ENCODE data around the gene PPP2R2B. TPM values are rescaled to one million over a fixed set of nuclear protein-coding genes. Genes with fewer than 3 reads are reported as not detected.

PPP2R2B gene
- total RNA-seq, 1 experiment from 2014 or later: not detected

GRCh38 chr5:146620669-146621051 lies 257.9 kb downstream of the PPP2R2B start:
- H3K4me1 ChIP-seq (ENCODE audit: control insufficient read depth in 1 of 2, insufficient read depth in 2 of 2, low read length in 2 of 2): no peaks in the 10 kb centered on the region
- H3K9ac ChIP-seq (ENCODE audit: low read length): no peak overlapping the region
- no peaks in the 10 kb centered on the region for H4K20me1 ChIP-seq (ENCODE audit: insufficient read depth)
- no peaks in the 10 kb centered on the region for H3K36me3 ChIP-seq (ENCODE audit: control insufficient read depth in 1 of 2, insufficient read depth in 2 of 2, low read length in 2 of 2)
- H3K27ac ChIP-seq (ENCODE audit: low read depth, low read length): no peak overlapping the region
- no peak overlapping the region for H3K4me3 ChIP-seq (replicated peaks in 1 of 2; ENCODE audit: low read depth in 1 of 2, low read length in 2 of 2)
- BruUV-seq (replicated peaks): no TSS peak
- no peaks in the 10 kb centered on the region for H3K79me2 ChIP-seq (ENCODE audit: insufficient read depth, low read length)
- TF ChIP-seq EZH2phosphoT487 (IDR thresholded peaks at IDR 0.05; ENCODE audit: borderline replicate concordance): no peak
- TF ChIP-seq ELF1 (IDR thresholded peaks at IDR 0.05; ENCODE audit: borderline replicate concordance, low read depth): no peak
- no peak for TF ChIP-seq EZH2 (IDR thresholded peaks at IDR 0.05)
- no peak for TF ChIP-seq CTCF (IDR thresholded peaks at IDR 0.05 in 2 of 3, conservative IDR thresholded peaks at IDR 0.05 in 1 of 3; ENCODE audit: borderline replicate concordance in 1 of 3, insufficient read depth in 1 of 3, low read depth in 2 of 3, low read length in 2 of 3)
- no peak for TF ChIP-seq ZNF274 (IDR thresholded peaks at IDR 0.05; ENCODE audit: low read depth, low read length)
- DNase-seq (ENCODE audit: low read depth, low spot score) (no peak), ATAC-seq (no peak)
- H3K4me2 ChIP-seq (ENCODE audit: low read length): no peak overlapping the region
- CTCF ChIA-PET: no interaction called here
- POLR2A ChIA-PET: no interaction called here
- no peaks in the 10 kb centered on the region; the same call in 1 of the 2 replicates for H3K27me3 ChIP-seq (ENCODE audit: insufficient read depth, low read length)
- intact Hi-C loops (cut with micrococcal nuclease): no loop called here
- H3K9me2 ChIP-seq (ENCODE audit: insufficient read depth): no peaks in the 10 kb centered on the region
- RAD21 ChIA-PET (ENCODE audit: low non-redundant PET in 1 of 2, low total read pairs in 2 of 2, uncharacterized antibody in 2 of 2, unreplicated experiment in 2 of 2): no interaction called here
- no peak overlapping the region for H2AFZ ChIP-seq (ENCODE audit: low read depth, low read length, poor library complexity, severe bottlenecking)
- H3K9me3 ChIP-seq (ENCODE audit: control insufficient read depth in 1 of 2, insufficient read depth in 1 of 2, low read depth in 1 of 2, low read length in 2 of 2): no peaks in the 10 kb centered on the region

GRCh38 chr5:146620031-146620668 lies 258.4 kb downstream of the PPP2R2B start:
- BruUV-seq (replicated peaks): no TSS peak
- H3K4me2 ChIP-seq (ENCODE audit: low read length): no peak overlapping the region
- no peaks in the 10 kb centered on the region for H3K79me2 ChIP-seq (ENCODE audit: insufficient read depth, low read length)
- no peak overlapping the region for H2AFZ ChIP-seq (ENCODE audit: low read depth, low read length, poor library complexity, severe bottlenecking)
- H3K9ac ChIP-seq (ENCODE audit: low read length): no peak overlapping the region
- H3K27me3 ChIP-seq (ENCODE audit: insufficient read depth, low read length): no peaks in the 10 kb centered on the region; the same call in 1 of the 2 replicates
- intact Hi-C loops (cut with micrococcal nuclease): no loop called here
- no peaks in the 10 kb centered on the region for H3K9me2 ChIP-seq (ENCODE audit: insufficient read depth)
- no peak for DNase-seq (ENCODE audit: low read depth, low spot score)
- no peaks in the 10 kb centered on the region for H3K9me3 ChIP-seq (ENCODE audit: control insufficient read depth in 1 of 2, insufficient read depth in 1 of 2, low read depth in 1 of 2, low read length in 2 of 2)
- H4K20me1 ChIP-seq (ENCODE audit: insufficient read depth): no peaks in the 10 kb centered on the region
- ChIA-PET CTCF (no interaction called here), RAD21 (ENCODE audit: low non-redundant PET in 1 of 2, low total read pairs in 2 of 2, uncharacterized antibody in 2 of 2, unreplicated experiment in 2 of 2) (no interaction called here), POLR2A (no interaction called here)
- no peaks in the 10 kb centered on the region for H3K4me1 ChIP-seq (ENCODE audit: control insufficient read depth in 1 of 2, insufficient read depth in 2 of 2, low read length in 2 of 2)
- no peak for ATAC-seq
- H3K36me3 ChIP-seq (ENCODE audit: control insufficient read depth in 1 of 2, insufficient read depth in 2 of 2, low read length in 2 of 2): no peaks in the 10 kb centered on the region
- no peak overlapping the region for H3K4me3 ChIP-seq (replicated peaks in 1 of 2; ENCODE audit: low read depth in 1 of 2, low read length in 2 of 2)
- H3K27ac ChIP-seq (ENCODE audit: low read depth, low read length): no peak overlapping the region
- no peak for TF ChIP-seq EZH2phosphoT487 (IDR thresholded peaks at IDR 0.05; ENCODE audit: borderline replicate concordance)
